IPS-NIHi11 (cell line): ENCODE measurements around the gene FAM53A.

Experiments used
- DNase-seq: peaks from one replicate; pipeline ENCODE4 v3.0.0; 2012; ENCODE audit warnings: mixed read lengths, low spot score

The FAM53A gene

GRCh38 chr4:1622956-1623355 is 61.2 kb downstream of the FAM53A start:
- DNase-seq = no peak

- no peak for DNase-seq
These were observed 61.9 kb downstream of the FAM53A start for GRCh38 chr4:1622238-1622637.

GRCh38 chr4:1621526-1621925 is 62.6 kb downstream of the FAM53A start:
- DNase-seq = no peak

- DNase-seq = no peak
These were observed 64.9 kb downstream of the FAM53A start for GRCh38 chr4:1619151-1619672.

GRCh38 chr4:1618438-1618837 is 65.7 kb downstream of the FAM53A start:
- DNase-seq = no peak

GRCh38 chr4:1616557-1616930 is 67.6 kb downstream of the FAM53A start:
- DNase-seq = no peak

GRCh38 chr4:1615786-1616556 is 68.1 kb downstream of the FAM53A start:
- no peak for DNase-seq

GRCh38 chr4:1614854-1615595 is 69.1 kb downstream of the FAM53A start:
- DNase-seq = no peak

GRCh38 chr4:1614502-1614853 is 69.6 kb downstream of the FAM53A start:
- DNase-seq = no peak

GRCh38 chr4:1614049-1614448 is 70.1 kb downstream of the FAM53A start:
- no peak for DNase-seq

- DNase-seq = no peak
These were observed 71.0 kb downstream of the FAM53A start for GRCh38 chr4:1613099-1613495.

GRCh38 chr4:1612278-1613098 is 71.6 kb downstream of the FAM53A start:
- DNase-seq = no peak

- DNase-seq = peak; percentile 9
These were observed 72.6 kb downstream of the FAM53A start for GRCh38 chr4:1611501-1611870.

- DNase-seq = peak; percentile 18
These were observed 73.2 kb downstream of the FAM53A start for GRCh38 chr4:1610791-1611500.

- DNase-seq = peak; percentile 14
These were observed 74.0 kb downstream of the FAM53A start for GRCh38 chr4:1609901-1610790.

- DNase-seq = peak; percentile 27
These were observed 75.2 kb downstream of the FAM53A start for GRCh38 chr4:1608821-1609500.

GRCh38 chr4:1608196-1608820 is 75.8 kb downstream of the FAM53A start:
- peak; percentile 24 for DNase-seq

GRCh38 chr4:1607436-1608195 is 76.5 kb downstream of the FAM53A start:
- DNase-seq = peak; percentile 1

GRCh38 chr4:1604706-1605205 is 79.4 kb downstream of the FAM53A start:
- DNase-seq = peak; percentile 50
